ENCODE measurements around the gene SPTBN5. TPM values are rescaled to one million over a fixed set of nuclear protein-coding genes. Genes with fewer than 3 reads are reported as not detected.

Gene SPTBN5
- total RNA-seq, 4 donors from 2014 or later, result 1.3 to 3.3 (median 2.0) TPM

GRCh38 chr15:41923401-41923997 is 29.6 kb upstream of the SPTBN5 start:
- H3K4me3 ChIP-seq (ENCODE audit: low read depth, poor library complexity, severe bottlenecking), result no peak overlapping the region
- WGBS, 2 donors, result 93 to 95% methylated on average over 3 of the region's 3 CpGs
- intact Hi-C loops (cut with DNase I; ENCODE audit: low total_unique reads), result no loop called here
- no peak for TF ChIP-seq POLR2A (IDR thresholded peaks at IDR 0.05)
- TF ChIP-seq, protein P1, sequence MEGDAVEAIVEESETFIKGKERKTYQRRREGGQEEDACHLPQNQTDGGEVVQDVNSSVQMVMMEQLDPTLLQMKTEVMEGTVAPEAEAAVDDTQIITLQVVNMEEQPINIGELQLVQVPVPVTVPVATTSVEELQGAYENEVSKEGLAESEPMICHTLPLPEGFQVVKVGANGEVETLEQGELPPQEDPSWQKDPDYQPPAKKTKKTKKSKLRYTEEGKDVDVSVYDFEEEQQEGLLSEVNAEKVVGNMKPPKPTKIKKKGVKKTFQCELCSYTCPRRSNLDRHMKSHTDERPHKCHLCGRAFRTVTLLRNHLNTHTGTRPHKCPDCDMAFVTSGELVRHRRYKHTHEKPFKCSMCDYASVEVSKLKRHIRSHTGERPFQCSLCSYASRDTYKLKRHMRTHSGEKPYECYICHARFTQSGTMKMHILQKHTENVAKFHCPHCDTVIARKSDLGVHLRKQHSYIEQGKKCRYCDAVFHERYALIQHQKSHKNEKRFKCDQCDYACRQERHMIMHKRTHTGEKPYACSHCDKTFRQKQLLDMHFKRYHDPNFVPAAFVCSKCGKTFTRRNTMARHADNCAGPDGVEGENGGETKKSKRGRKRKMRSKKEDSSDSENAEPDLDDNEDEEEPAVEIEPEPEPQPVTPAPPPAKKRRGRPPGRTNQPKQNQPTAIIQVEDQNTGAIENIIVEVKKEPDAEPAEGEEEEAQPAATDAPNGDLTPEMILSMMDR (IDR thresholded peaks at IDR 0.05), result no peak
- no peak for DNase-seq (ENCODE audit: low spot score in 2 of 2)

GRCh38 chr15:41922353-41922752 is 28.5 kb upstream of the SPTBN5 start:
- H3K4me3 ChIP-seq (ENCODE audit: low read depth, poor library complexity, severe bottlenecking), result no peak overlapping the region
- WGBS, 2 donors, result 73 to 85% methylated on average over 9 of the region's 9 CpGs
- intact Hi-C loops (cut with DNase I; ENCODE audit: low total_unique reads), result no loop called here
- DNase-seq (ENCODE audit: low spot score in 2 of 2), result no peak
- TF ChIP-seq POLR2A (IDR thresholded peaks at IDR 0.05), result no peak
- TF ChIP-seq, protein P1 (IDR thresholded peaks at IDR 0.05), result no peak

DNA sequence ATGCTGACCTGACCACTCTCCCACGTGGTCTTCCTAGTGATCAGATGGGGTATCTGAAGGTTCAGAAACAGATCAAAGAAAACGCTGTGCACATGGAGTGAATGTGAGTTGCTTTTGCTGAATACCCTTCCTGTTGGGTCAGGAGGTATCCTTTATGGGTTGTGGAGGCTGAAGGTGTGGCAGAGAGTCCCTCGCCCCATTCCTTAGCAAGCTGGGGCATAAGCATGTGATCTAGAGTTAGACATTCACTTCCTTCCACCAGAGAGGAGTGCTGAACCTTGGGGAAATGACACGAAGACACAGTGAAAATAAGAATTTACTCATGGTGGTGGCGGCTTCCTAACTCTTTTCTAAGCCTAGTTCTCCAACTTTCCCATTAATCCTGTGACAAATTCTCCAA is 27.8 kb upstream of the SPTBN5 start:
- WGBS, 2 donors, result 84% methylated on average over 5 of the region's 5 CpGs
- no peak for DNase-seq (ENCODE audit: low spot score in 2 of 2)
- TF ChIP-seq, protein P1 (IDR thresholded peaks at IDR 0.05), result no peak
- TF ChIP-seq POLR2A (IDR thresholded peaks at IDR 0.05), result no peak
- intact Hi-C loops (cut with DNase I; ENCODE audit: low total_unique reads), result no loop called here
- H3K4me3 ChIP-seq (ENCODE audit: low read depth, poor library complexity, severe bottlenecking), result no peak overlapping the region

- intact Hi-C loops (cut with DNase I; ENCODE audit: low total_unique reads), result no loop called here
Observed at GRCh38 chr15:41921167-41921566, 27.3 kb upstream of the SPTBN5 start.

GRCh38 chr15:41919954-41920538 is 26.2 kb upstream of the SPTBN5 start:
- TF ChIP-seq, protein P1 (IDR thresholded peaks at IDR 0.05), result no peak
- no peak for TF ChIP-seq POLR2A (IDR thresholded peaks at IDR 0.05)
- intact Hi-C loops (cut with DNase I; ENCODE audit: low total_unique reads), result no loop called here
- DNase-seq (ENCODE audit: low spot score in 2 of 2), result no peak
- no peak overlapping the region for H3K4me3 ChIP-seq (ENCODE audit: low read depth, poor library complexity, severe bottlenecking)
- 75 to 76% methylated on average over 3 of the region's 3 CpGs for WGBS, 2 donors

More at GRCh38 chr15:41921167-41921566, 27.3 kb upstream of the SPTBN5 start:
- no peak for TF ChIP-seq POLR2A (IDR thresholded peaks at IDR 0.05)
- TF ChIP-seq, protein P1 (IDR thresholded peaks at IDR 0.05), result no peak
- H3K4me3 ChIP-seq (ENCODE audit: low read depth, poor library complexity, severe bottlenecking), result no peak overlapping the region
- DNase-seq (ENCODE audit: low spot score in 2 of 2), result no peak
- WGBS, 2 donors, result 87 to 88% methylated on average over 9 of the region's 9 CpGs
